ENCODE measurements around the gene SLC17A9.
"Not testable (repeated sequence)": the region's sequence is repeated elsewhere in the genome, so short reads cannot be mapped to it uniquely, and the experiment has no call there.

Gene SLC17A9

GRCh38 chr20:62921119-62921687 lies 31.3 kb upstream of the SLC17A9 start:
- DNase-seq (ENCODE audit: low read depth), result no peak

- no peak for DNase-seq (ENCODE audit: low read depth)
Observed at GRCh38 chr20:62922451-62922921, 30.0 kb upstream of the SLC17A9 start.

GRCh38 chr20:62923059-62923668 lies 29.3 kb upstream of the SLC17A9 start:
- not testable (repeated sequence) for DNase-seq (ENCODE audit: low read depth)

GRCh38 chr20:62923669-62924441 lies 28.7 kb upstream of the SLC17A9 start:
- DNase-seq (ENCODE audit: low read depth), result no peak

- no peak for DNase-seq (ENCODE audit: low read depth)
Observed at GRCh38 chr20:62924442-62925075, 27.9 kb upstream of the SLC17A9 start.

- DNase-seq (ENCODE audit: low read depth), result no peak
Observed at GRCh38 chr20:62925076-62925419, 27.5 kb upstream of the SLC17A9 start.

- no peak for DNase-seq (ENCODE audit: low read depth)
Observed at GRCh38 chr20:62925420-62926228, 26.9 kb upstream of the SLC17A9 start.

- no peak for DNase-seq (ENCODE audit: low read depth)
Observed at GRCh38 chr20:62926229-62927127, 26.0 kb upstream of the SLC17A9 start, which contains the start of gene DIDO1. TSS of gene DIDO1 (minus strand) at chr20:62926505.

- DNase-seq (ENCODE audit: low read depth), result no peak
Observed at GRCh38 chr20:62927128-62927705, 25.3 kb upstream of the SLC17A9 start.

GRCh38 chr20:62928246-62928939 lies 24.1 kb upstream of the SLC17A9 start:
- no peak for DNase-seq (ENCODE audit: low read depth)

- no peak for DNase-seq (ENCODE audit: low read depth)
Observed at GRCh38 chr20:62929051-62929538, 23.4 kb upstream of the SLC17A9 start.

GRCh38 chr20:62931464-62931863 lies 21.0 kb upstream of the SLC17A9 start:
- DNase-seq (ENCODE audit: low read depth), result no peak

GRCh38 chr20:62933966-62934365 lies 18.5 kb upstream of the SLC17A9 start:
- no peak for DNase-seq (ENCODE audit: low read depth)

- DNase-seq (ENCODE audit: low read depth), result no peak
Observed at GRCh38 chr20:62935204-62935967, 17.1 kb upstream of the SLC17A9 start.

GRCh38 chr20:62935968-62936585 lies 16.4 kb upstream of the SLC17A9 start:
- no peak for DNase-seq (ENCODE audit: low read depth)

- no peak for DNase-seq (ENCODE audit: low read depth)
Observed at GRCh38 chr20:62937268-62938104, 15.0 kb upstream of the SLC17A9 start.

- no peak for DNase-seq (ENCODE audit: low read depth)
Observed at GRCh38 chr20:62938105-62938888, 14.2 kb upstream of the SLC17A9 start, which contains the start of gene GID8. TSS of gene GID8 (plus strand) at chr20:62938147. CDS start at chr20:62941503, 3,356 bp downstream.
